Epithelial cell of proximal tubule (primary cell): ENCODE results near the gene LAMTOR2. TPM values are rescaled to one million over a fixed set of nuclear protein-coding genes. Genes with fewer than 3 reads are reported as not detected.

ENCODE experiments used
- DNase-seq: peaks from one replicate; pipeline ENCODE4 v3.0.0-alpha.2; 2011; ENCODE audit warnings: low read depth
- H3K4me3 ChIP-seq: 2 replicates; pipeline ENCODE4 v1.5.1; 2011; ENCODE audit warnings: low read depth, mild to moderate bottlenecking, low read length
- total RNA-seq: library from RNA; depleted of rRNA; stranded (reverse); fragments of >200 nt; gene quantifications from 2 replicates; pipeline ENCODE4 v1.2.3, GENCODE V29; 2015
- TF ChIP-seq, protein P1 (sequence below): conservative IDR thresholded peaks from 2 replicates; pipeline ENCODE4 v1.5.1; 2012; ENCODE audit warnings: low read depth, mild to moderate bottlenecking, low read length

The LAMTOR2 gene
- total RNA-seq, 1 donor from 2014 or later: 97.0 TPM

DNA sequence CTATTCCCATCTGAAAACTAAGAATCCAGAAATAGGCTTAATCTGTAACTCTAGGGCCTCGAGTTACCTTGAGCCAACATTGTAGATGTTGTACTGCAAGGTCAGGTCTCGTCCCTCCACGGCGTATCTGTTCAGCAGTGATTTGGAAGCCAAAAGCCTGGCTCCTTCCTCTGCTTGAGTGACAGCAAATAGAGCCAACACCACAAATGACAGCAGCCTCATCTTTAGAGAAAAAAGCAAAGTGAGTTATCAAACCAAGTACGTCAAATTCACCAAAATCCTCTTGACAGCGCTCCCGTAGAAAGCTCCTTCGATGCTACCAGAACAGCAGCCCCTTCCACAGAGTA is 34.7 kb upstream of the LAMTOR2 start:
- peak overlapping the region; percentile 86 for H3K4me3 ChIP-seq
- DNase-seq: no peak
- TF ChIP-seq, protein P1, sequence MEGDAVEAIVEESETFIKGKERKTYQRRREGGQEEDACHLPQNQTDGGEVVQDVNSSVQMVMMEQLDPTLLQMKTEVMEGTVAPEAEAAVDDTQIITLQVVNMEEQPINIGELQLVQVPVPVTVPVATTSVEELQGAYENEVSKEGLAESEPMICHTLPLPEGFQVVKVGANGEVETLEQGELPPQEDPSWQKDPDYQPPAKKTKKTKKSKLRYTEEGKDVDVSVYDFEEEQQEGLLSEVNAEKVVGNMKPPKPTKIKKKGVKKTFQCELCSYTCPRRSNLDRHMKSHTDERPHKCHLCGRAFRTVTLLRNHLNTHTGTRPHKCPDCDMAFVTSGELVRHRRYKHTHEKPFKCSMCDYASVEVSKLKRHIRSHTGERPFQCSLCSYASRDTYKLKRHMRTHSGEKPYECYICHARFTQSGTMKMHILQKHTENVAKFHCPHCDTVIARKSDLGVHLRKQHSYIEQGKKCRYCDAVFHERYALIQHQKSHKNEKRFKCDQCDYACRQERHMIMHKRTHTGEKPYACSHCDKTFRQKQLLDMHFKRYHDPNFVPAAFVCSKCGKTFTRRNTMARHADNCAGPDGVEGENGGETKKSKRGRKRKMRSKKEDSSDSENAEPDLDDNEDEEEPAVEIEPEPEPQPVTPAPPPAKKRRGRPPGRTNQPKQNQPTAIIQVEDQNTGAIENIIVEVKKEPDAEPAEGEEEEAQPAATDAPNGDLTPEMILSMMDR: no peak

DNA sequence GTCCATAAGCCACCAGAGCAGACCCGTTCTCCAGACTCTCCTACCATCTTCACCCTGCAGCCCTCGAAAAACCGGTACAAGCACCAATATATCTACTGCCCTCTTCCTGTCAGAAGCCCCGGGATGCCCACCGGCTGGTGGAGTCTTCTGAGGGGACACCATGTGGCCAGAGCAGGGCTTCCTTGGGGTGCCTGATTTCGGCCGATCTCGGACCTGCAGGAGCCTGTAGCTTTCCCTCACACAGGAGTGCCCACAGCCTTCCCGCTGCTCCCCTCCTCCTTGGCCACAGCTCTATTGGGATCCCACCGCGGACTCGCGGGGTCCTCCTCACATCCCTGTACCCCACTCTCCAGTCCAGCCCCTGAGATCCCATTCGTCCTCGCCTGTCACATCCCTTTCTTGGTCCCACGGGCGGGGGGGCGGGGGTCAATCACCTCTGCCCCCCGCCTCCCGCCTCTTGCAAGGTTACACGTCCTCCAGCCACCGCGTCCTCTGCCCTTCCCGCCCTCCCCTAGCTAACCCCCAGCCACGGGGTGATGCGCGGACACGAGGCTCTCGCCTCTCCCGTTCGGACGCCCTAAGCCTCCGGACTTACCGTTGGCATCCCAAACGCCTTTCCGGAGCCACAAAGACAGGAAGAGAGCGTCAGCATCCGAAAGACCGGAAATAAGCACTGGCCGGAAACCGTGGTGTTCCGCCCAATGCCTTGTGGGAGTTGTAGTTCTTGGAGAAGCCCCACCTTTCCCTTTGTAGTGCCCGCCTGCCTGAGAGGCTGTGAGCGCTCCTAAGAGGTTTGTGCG is 34.1 kb upstream of the LAMTOR2 start, which contains the start of gene SSR2:
SSR2 (minus strand) TSS at position 659 of the 800 bp plus-strand sequence. CDS start 784 bp downstream, outside the sequence.
- peak; percentile 58 for DNase-seq
- H3K4me3 ChIP-seq: peak within 1 kb of the TSS; percentile 86
- TF ChIP-seq, protein P1: no peak

DNA sequence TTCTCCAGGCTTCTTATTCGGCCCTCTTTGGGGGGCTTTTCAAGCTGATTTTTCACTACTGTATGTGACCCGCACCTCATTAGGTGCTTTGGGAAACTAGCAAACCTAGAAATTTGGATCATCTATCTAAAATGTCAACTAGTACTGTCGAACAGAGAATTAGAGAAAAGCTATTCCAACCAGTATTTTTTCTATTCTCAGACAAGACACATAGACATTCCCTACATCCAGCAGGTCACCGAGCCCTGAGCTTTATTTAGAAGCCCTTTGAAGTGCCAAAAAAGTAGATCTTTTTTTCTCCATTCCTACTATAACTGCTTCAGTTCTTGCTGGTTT is 33.5 kb upstream of the LAMTOR2 start:
- TF ChIP-seq, protein P1: no peak
- peak overlapping the region; percentile 86 for H3K4me3 ChIP-seq
- no peak for DNase-seq

DNA sequence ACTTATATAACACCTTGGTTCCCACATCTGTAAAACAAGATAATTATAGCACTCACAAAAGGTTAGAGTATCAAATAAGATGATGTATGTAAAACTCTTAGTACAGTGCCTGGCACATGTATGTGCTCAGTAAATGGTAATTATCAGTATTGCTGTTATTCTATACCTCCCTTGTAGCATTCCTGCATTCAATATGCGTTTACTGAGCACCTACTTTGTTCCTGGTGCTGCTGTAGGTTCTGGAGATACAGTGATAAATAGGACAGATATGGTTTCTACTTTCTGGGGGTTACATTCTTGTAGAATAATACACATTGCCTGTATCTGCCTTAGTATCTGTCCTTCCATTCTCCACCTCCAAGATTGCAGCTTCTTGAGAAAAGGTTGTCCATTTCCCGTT is 32.6 kb upstream of the LAMTOR2 start:
- H3K4me3 ChIP-seq: no peak overlapping the region
- TF ChIP-seq, protein P1: no peak
- no peak for DNase-seq

DNA sequence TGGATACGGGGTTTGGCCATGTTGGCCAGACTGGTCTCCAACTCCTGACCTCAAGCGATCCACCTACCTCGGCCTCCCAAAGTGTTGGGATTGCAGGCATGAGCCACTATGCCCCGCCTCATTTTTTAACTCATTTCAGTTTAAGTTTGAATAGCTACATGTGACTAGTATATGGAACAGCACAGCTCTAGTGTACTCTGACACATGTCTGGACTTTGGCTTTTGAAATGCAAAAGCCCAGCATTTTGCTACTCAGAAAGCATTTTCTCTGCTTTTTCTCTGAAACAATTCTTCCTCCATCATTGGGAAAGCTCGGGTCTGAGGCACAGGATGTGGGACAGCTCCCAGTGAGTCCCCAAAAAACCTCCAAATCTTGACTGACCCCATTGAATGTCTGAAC is 29.8 kb upstream of the LAMTOR2 start:
- H3K4me3 ChIP-seq: no peak overlapping the region
- no peak for DNase-seq
- TF ChIP-seq, protein P1: no peak

DNA sequence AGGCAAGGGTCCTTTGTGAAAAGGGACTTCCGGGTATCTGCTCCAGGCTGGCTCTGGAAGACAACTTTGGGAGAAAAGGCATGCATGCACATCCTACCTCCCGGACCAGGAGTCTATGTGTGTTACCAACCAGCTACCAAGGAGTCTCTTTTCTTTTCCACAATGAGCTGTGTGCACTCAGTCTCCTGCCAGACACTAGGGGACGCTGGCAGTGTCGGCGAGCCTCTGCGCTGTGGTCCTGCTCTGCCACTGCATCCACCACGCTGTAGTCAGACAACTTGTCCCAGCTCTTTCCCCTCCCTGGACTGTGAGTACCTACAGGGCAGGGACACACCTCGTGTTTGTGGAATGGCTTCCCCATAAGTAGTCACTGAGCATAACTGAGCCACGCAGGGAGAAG is 28.7 kb upstream of the LAMTOR2 start:
- TF ChIP-seq, protein P1: peak; percentile 77
- DNase-seq: no peak
- H3K4me3 ChIP-seq: no peak overlapping the region

DNA sequence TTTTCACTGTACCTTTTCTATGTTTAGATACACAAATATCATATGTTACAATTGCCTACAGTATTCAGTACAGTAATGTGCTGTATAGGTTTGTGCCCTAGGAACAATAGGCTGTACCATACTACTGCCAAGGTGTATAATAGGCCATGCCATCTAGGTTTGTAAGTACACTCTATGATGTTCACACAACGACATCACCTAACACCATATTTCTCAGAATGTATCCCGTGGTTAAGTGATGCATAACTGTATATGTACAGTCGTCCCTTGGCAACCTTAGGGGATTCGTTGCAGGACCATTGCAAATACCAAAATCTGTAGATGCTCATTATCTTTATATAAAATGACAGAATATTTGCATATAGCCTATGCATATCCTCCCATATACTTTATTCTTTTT is 28.0 kb upstream of the LAMTOR2 start:
- TF ChIP-seq, protein P1: no peak
- no peak for DNase-seq
- H3K4me3 ChIP-seq: no peak overlapping the region
